ENCODE data around the gene FKBP11. TPM values are rescaled to one million over a fixed set of nuclear protein-coding genes. Genes with fewer than 3 reads are reported as not detected.
A peak's percentile ranks its signal among the peaks of the same experiment; 100 is the strongest.

FKBP11 gene
- total and polyA plus RNA-seq, 2 of the 13 experiments (the other 11 are each of a cell fraction or from before 2014, with no cell fraction given), result 15.5 to 19.4 TPM

DNA sequence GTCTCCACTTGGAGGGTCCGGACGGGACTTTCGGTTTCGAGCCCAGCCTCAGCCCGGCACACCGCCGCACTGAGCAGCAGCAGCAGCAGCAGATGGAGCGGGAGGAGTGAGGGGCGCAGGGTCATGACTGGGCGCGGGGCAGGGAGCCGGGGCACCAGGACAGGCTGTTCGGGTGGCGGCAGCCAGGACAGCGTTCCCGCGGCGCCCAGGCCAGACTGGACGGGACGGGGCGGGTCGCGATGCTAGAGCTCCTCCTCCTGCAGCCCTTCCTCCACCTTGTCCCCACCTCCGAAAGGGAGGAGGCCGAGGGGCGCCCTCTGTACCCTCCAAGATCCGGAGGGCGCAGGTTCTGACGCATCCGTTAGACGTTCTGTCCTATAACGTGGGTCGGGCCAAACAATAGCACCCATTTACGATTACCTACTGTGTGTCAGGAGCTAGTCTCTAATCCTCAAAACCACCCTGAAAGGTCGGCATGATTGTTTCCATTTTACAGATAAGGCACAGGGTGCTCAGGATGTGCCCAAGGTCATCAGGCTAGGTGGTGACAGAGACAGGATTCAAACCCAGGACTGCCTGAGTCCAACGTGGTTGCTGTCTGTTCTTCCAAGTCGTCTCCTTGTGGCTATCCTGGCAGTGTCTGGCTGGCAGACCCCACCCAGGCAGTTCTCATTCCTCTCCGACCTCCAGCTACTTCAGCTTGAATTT lies at the start of gene FKBP11 (continued):
- peak; percentile 41; the same call in 1 of the 2 replicates for TF ChIP-seq ZNF687 (CRISPR knock-in tag; IDR thresholded peaks at IDR 0.05)
- 0 out of 2 replicates have a peak, but pooled peaks have one; percentile 27 for TF ChIP-seq KDM5B (CRISPR knock-in tag; IDR thresholded peaks at IDR 0.05; ENCODE audit: borderline replicate concordance)
- no peak for TF ChIP-seq CEBPB (IDR thresholded peaks at IDR 0.05; ENCODE audit: borderline replicate concordance, low read depth, low read length)
- peak in 1 of 2 experiments; percentile 35; a peak in 1 of 4 replicates for TF ChIP-seq HMGXB4 (CRISPR knock-in tag; IDR thresholded peaks at IDR 0.05; ENCODE audit: borderline replicate concordance in 1 of 2, low read depth in 1 of 2)
- TF ChIP-seq, protein P1, sequence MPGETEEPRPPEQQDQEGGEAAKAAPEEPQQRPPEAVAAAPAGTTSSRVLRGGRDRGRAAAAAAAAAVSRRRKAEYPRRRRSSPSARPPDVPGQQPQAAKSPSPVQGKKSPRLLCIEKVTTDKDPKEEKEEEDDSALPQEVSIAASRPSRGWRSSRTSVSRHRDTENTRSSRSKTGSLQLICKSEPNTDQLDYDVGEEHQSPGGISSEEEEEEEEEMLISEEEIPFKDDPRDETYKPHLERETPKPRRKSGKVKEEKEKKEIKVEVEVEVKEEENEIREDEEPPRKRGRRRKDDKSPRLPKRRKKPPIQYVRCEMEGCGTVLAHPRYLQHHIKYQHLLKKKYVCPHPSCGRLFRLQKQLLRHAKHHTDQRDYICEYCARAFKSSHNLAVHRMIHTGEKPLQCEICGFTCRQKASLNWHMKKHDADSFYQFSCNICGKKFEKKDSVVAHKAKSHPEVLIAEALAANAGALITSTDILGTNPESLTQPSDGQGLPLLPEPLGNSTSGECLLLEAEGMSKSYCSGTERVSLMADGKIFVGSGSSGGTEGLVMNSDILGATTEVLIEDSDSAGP (CRISPR knock-in tag; IDR thresholded peaks at IDR 0.05; ENCODE audit: borderline replicate concordance), result 0 out of 2 replicates have a peak, but pooled peaks have one; percentile 19
- TF ChIP-seq POLR2A (IDR thresholded peaks at IDR 0.05; ENCODE audit: insufficient read depth in 1 of 2, low read depth in 2 of 2, low read length in 2 of 2), result peak in 1 of 2 experiments; percentile 50; a peak in 1 of 4 replicates
- TF ChIP-seq, protein P2, sequence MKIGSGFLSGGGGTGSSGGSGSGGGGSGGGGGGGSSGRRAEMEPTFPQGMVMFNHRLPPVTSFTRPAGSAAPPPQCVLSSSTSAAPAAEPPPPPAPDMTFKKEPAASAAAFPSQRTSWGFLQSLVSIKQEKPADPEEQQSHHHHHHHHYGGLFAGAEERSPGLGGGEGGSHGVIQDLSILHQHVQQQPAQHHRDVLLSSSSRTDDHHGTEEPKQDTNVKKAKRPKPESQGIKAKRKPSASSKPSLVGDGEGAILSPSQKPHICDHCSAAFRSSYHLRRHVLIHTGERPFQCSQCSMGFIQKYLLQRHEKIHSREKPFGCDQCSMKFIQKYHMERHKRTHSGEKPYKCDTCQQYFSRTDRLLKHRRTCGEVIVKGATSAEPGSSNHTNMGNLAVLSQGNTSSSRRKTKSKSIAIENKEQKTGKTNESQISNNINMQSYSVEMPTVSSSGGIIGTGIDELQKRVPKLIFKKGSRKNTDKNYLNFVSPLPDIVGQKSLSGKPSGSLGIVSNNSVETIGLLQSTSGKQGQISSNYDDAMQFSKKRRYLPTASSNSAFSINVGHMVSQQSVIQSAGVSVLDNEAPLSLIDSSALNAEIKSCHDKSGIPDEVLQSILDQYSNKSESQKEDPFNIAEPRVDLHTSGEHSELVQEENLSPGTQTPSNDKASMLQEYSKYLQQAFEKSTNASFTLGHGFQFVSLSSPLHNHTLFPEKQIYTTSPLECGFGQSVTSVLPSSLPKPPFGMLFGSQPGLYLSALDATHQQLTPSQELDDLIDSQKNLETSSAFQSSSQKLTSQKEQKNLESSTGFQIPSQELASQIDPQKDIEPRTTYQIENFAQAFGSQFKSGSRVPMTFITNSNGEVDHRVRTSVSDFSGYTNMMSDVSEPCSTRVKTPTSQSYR (CRISPR knock-in tag; IDR thresholded peaks at IDR 0.05; ENCODE audit: borderline replicate concordance), result no peak
- peak; percentile 44 for TF ChIP-seq AGO2 (optimal IDR thresholded peaks at IDR 0.05; ENCODE audit: low read depth, low read length)
- peak; percentile 36; the same call in 1 of the 2 replicates for TF ChIP-seq PHF8 (CRISPR knock-in tag; IDR thresholded peaks at IDR 0.05)
- no peak for TF ChIP-seq ZNF260 (CRISPR knock-in tag; IDR thresholded peaks at IDR 0.05; ENCODE audit: borderline replicate concordance, low read depth)
- no peak for TF ChIP-seq ZNF235 (CRISPR knock-in tag; IDR thresholded peaks at IDR 0.05; ENCODE audit: borderline replicate concordance)
- TF ChIP-seq ZNF629 (CRISPR knock-in tag; conservative IDR thresholded peaks at IDR 0.05), result peak; percentile 49; the same call in 1 of the 2 replicates
